ENCODE measurements around the gene ARHGEF39.

Gene ARHGEF39

GRCh38 chr9:35691334-35691650 is 26.3 kb upstream of the ARHGEF39 start:
- no peak for DNase-seq (ENCODE audit: low read depth)

GRCh38 chr9:35690614-35691333 is 25.8 kb upstream of the ARHGEF39 start:
- DNase-seq (ENCODE audit: low read depth): peak; percentile 64

- DNase-seq (ENCODE audit: low read depth): no peak
These were observed 25.3 kb upstream of the ARHGEF39 start for GRCh38 chr9:35690294-35690613.

- peak; percentile 74 for DNase-seq (ENCODE audit: low read depth)
These were observed 24.7 kb upstream of the ARHGEF39 start, which contains the start of gene TPM2 for GRCh38 chr9:35689542-35690293. Gene TPM2, minus strand, starts transcription at chr9:35689925. Its CDS starts 108 bp downstream, at chr9:35689817.

GRCh38 chr9:35688558-35689541 is 23.9 kb upstream of the ARHGEF39 start:
- DNase-seq (ENCODE audit: low read depth): peak; percentile 46

- DNase-seq (ENCODE audit: low read depth): no peak
These were observed 23.1 kb upstream of the ARHGEF39 start for GRCh38 chr9:35687972-35688557.

- DNase-seq (ENCODE audit: low read depth): no peak
These were observed 22.3 kb upstream of the ARHGEF39 start for GRCh38 chr9:35687306-35687705.

GRCh38 chr9:35686222-35687203 is 21.5 kb upstream of the ARHGEF39 start:
- no peak for DNase-seq (ENCODE audit: low read depth)

- DNase-seq (ENCODE audit: low read depth): no peak
These were observed 20.5 kb upstream of the ARHGEF39 start for GRCh38 chr9:35685506-35685905.

- DNase-seq (ENCODE audit: low read depth): no peak
These were observed 19.9 kb upstream of the ARHGEF39 start for GRCh38 chr9:35684921-35685320.

- DNase-seq (ENCODE audit: low read depth): no peak
These were observed 18.3 kb upstream of the ARHGEF39 start for GRCh38 chr9:35683323-35683722.

GRCh38 chr9:35682520-35683315 is 17.7 kb upstream of the ARHGEF39 start:
- no peak for DNase-seq (ENCODE audit: low read depth)

GRCh38 chr9:35682051-35682450 is 17.1 kb upstream of the ARHGEF39 start:
- DNase-seq (ENCODE audit: low read depth): no peak

GRCh38 chr9:35681341-35682002 is 16.5 kb upstream of the ARHGEF39 start:
- no peak for DNase-seq (ENCODE audit: low read depth)

GRCh38 chr9:35680331-35681105 is 15.5 kb upstream of the ARHGEF39 start:
- no peak for DNase-seq (ENCODE audit: low read depth)

- no peak for DNase-seq (ENCODE audit: low read depth)
These were observed 14.9 kb upstream of the ARHGEF39 start for GRCh38 chr9:35679766-35680330.

- no peak for DNase-seq (ENCODE audit: low read depth)
These were observed 14.1 kb upstream of the ARHGEF39 start for GRCh38 chr9:35679091-35679490.

- DNase-seq (ENCODE audit: low read depth): no peak
These were observed 10.9 kb upstream of the ARHGEF39 start for GRCh38 chr9:35675732-35676392.
